GM13976 (cell line): ENCODE measurements around the gene TGM1.

ENCODE experiments used
- DNase-seq: peaks from one replicate; pipeline ENCODE4 v3.0.0; 2012; ENCODE audit warnings: low spot score
- in situ Hi-C: fragments of 300-500 bp; cut with MboI; formaldehyde crosslinking; loops from one replicate; pipeline ENCODE4 v1.12.0; 2022; ENCODE audit warnings: low sequenced_read_pairs, mixed read lengths, inconsistent platforms; ENCODE audit not compliant: unreplicated experiment
- TF ChIP-seq, protein P1 (sequence below): IDR thresholded peaks from 2 replicates; pipeline ENCODE4 v1.5.1; 2012; ENCODE audit warnings: borderline replicate concordance, mild to moderate bottlenecking; ENCODE audit not compliant: insufficient read depth; ENCODE audit errors: extremely low read depth, missing control alignments, control extremely low read depth

The TGM1 gene

DNA sequence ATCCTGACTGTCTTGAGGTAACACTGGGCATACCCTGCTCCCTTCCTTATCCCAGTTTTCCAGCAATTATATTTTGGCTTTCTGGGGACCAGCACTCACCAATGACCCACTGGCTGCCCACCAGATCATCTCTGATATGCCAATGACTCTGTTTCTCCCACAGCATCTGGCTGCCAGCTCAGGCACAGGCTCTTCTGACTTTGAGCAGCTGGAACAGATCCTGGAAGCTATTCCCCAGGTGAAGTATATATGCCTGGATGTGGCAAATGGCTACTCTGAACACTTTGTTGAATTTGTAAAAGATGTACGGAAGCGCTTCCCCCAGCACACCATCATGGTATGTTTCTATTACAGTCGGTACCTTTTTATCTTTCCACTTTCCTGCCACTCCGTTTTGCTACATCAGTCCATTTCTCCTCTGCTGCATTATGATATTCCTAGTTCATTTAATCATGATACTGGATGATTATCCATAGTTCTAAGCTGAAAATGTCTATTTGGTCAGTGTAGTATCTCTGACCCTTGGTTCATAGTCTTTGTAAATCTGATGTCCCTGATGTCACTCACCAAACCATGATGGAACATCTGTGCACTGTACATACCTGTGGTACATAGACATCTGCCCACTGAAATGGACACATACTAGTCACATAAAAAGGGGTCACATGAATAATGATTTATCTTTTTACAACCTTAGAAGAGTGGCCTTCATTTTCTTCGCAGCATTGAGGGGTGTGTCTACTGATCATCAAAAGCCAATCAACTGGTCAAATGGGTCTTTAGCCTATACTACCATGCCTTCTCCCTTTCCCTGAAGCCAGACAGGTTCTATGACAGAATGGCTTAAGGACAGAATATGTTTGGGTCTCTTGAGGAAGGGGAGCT is 26.9 kb downstream of the TGM1 start:
- DNase-seq: no peak
- TF ChIP-seq, protein P1, sequence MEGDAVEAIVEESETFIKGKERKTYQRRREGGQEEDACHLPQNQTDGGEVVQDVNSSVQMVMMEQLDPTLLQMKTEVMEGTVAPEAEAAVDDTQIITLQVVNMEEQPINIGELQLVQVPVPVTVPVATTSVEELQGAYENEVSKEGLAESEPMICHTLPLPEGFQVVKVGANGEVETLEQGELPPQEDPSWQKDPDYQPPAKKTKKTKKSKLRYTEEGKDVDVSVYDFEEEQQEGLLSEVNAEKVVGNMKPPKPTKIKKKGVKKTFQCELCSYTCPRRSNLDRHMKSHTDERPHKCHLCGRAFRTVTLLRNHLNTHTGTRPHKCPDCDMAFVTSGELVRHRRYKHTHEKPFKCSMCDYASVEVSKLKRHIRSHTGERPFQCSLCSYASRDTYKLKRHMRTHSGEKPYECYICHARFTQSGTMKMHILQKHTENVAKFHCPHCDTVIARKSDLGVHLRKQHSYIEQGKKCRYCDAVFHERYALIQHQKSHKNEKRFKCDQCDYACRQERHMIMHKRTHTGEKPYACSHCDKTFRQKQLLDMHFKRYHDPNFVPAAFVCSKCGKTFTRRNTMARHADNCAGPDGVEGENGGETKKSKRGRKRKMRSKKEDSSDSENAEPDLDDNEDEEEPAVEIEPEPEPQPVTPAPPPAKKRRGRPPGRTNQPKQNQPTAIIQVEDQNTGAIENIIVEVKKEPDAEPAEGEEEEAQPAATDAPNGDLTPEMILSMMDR: no peak
- in situ Hi-C loops: no loop called here

DNA sequence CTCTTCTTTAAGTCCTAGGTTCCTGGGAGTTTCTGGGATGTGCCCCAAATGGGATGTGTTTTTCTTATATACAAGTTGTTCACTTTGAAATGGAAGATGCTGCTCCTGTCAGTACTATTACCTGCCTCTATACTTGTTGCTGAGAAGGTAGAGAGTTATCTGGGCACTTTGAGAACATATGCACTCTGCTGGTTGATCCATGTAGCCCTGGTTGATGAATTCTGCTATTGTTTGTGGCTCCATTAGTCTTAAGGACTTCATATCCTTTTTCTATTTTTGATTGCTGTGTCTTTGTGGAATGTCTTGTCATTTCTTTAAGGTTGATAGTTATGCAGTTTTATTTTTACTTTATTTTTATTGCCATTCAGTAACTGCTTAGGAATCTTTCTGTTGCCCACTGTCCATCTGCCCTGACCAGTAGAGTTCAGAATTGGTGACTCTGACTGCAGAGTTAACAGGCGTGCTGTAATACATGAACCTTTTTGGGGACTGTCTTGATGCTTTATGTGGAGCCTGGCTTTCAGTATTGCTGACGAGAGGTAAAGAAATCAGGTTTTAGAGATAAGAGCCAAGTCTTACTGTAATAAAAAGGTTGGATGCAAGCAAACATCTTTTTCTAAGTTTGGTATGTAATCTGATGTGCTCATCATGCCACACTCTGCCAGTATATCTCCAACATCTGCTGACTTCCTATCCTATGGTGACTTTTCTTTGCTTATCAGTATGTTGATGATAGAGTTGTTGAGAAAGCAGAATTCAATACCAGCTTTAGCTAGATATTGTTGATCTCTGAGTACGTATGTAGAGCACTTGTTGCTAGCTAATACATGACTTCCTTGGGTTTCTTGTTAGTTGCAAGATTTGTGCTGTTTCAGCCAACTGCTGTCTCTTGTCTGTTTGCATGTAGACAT is 28.6 kb downstream of the TGM1 start:
- no peak for DNase-seq
- in situ Hi-C loops: no loop called here

GRCh38 chr14:24233538-24233866 is 29.5 kb downstream of the TGM1 start:
- no peak for DNase-seq
- in situ Hi-C loops: no loop called here
- TF ChIP-seq, protein P1: no peak

More for the DNA sequence above, 28.6 kb downstream of the TGM1 start:
- TF ChIP-seq, protein P1: no peak

GRCh38 chr14:24232645-24233537 is 30.1 kb downstream of the TGM1 start, which contains the start of gene GMPR2:
Gene GMPR2, plus strand, starts transcription at chr14:24232929. Its CDS starts 325 bp downstream, at chr14:24233254.
- in situ Hi-C loops: no loop called here
- DNase-seq: no peak
- TF ChIP-seq, protein P1: no peak

GRCh38 chr14:24232121-24232644 is 30.8 kb downstream of the TGM1 start, which contains the start of gene NEDD8:
Gene NEDD8, minus strand, starts transcription at chr14:24232367. Its CDS starts 100 bp downstream, at chr14:24232267.
- peak; percentile 88 for DNase-seq
- in situ Hi-C loops: no loop called here
- TF ChIP-seq, protein P1: no peak
